GM18951 (cell line): Measurements from ENCODE around the gene NUP214.
A peak's percentile ranks its signal among the peaks of the same experiment; 100 is the strongest.
"Not testable (repeated sequence)": the region's sequence is repeated elsewhere in the genome, so short reads cannot be mapped to it uniquely, and the experiment has no call there.

Experiments used
- POLR2A ChIP-seq: IDR thresholded peaks from 4 replicates; pipeline ENCODE4 v1.6.1; 2011; ENCODE audit warnings: mild to moderate bottlenecking; ENCODE audit not compliant: insufficient read length, insufficient read depth; ENCODE audit errors: extremely low read depth
- in situ Hi-C: fragments of 300-500 bp; cut with MboI; formaldehyde crosslinking; loops from one replicate; pipeline ENCODE4 v1.12.0; 2022; ENCODE audit warnings: low sequenced_read_pairs, mixed read lengths, inconsistent platforms; ENCODE audit not compliant: unreplicated experiment

Gene NUP214

DNA sequence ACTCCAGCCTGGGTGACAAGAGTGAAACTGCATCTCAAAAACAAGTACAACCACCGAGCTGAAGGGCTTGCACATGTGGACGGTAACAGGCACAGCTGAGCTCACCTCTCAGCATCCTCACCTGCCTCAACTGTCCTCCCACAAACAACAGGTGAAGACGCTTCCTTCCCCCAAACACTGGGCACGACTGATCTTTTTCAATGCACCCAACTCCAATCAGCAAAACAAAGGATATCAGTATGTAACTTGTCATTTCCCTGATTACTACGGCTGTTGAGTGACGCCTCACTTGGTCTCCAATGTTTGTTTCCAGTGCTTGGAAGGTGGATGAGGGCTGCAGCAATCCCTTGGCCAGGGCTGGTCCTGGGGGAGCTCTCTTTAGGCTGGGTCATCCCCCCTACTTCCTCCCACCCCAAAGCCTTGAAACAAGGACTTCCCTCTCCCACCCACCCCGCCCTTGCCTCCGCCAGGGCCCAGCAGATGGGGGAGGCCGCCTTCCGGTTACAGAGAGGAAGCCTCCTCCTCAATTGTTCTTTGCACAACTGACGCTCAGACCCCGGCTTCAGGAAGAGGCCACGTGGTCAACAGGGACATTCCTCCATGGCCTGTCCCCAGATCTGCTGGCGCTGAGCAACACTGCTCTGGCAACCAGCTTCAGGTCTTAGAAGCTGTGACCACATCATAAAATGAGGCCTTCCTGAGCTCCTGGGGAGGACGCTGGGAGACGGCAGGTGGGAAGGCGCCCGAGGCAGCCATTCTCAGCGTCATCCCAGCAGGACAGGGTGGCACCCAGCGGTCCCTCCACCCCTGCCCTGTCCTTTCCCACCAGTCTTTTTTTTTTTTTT, 145.0 kb downstream of the NUP214 start:
- in situ Hi-C loops = no loop called here
- TF ChIP-seq POLR2A = peak; percentile 50

DNA sequence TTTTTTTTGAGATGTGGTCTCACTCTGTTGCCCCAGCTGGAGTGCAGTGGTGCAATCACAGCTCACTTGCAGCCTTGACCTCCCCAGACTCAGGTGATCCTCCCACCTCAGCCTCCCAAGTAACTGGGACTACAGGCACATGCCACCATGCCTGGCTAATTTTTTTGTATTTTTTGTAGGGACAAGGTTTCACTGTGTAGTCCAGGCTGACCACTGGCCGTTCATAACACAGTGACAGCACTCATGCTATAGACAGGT, 145.6 kb downstream of the NUP214 start:
- in situ Hi-C loops = not testable (repeated sequence)

DNA sequence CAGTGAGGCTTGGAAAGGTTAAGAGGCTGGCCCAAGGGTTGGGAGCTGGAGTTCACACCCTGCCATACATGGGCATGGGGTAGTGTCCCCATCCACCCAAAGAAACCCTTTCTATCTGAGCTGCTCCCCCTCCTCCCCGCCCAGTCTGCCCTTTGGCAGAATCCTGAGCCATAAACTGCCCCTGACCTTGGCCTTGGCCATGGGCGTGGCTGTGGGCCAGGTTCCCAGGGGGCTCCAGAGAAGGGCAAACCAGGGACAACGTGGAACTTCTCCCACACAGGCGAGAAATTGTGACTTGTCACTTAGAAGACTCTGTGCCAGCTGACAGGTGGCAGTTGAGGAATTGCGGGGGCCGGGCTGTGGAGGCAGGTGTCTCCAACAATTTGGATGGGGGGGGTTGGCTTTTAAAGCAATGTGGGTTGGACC, 146.1 kb downstream of the NUP214 start:
- TF ChIP-seq POLR2A = no peak
- in situ Hi-C loops = no loop called here

DNA sequence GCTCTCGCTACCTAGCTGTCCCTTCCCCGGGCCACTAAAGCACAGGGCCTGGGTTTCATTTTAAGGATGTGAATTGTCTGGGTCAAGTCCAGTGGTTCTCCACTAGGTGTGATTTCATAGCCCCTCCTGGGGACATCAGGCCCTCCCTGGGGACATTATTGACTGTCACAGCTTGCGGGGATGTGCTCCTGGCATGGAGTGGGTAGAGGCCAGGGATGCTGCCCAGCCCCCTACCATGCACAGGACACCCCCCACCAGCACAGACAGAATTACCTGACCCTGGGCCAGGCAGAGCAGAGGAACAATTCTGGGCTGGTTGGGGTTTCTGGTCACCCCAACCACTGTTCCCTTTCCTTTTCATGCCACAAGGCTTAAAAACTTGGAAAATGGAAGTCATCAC, 146.8 kb downstream of the NUP214 start:
- in situ Hi-C loops = no loop called here
- TF ChIP-seq POLR2A = no peak

DNA sequence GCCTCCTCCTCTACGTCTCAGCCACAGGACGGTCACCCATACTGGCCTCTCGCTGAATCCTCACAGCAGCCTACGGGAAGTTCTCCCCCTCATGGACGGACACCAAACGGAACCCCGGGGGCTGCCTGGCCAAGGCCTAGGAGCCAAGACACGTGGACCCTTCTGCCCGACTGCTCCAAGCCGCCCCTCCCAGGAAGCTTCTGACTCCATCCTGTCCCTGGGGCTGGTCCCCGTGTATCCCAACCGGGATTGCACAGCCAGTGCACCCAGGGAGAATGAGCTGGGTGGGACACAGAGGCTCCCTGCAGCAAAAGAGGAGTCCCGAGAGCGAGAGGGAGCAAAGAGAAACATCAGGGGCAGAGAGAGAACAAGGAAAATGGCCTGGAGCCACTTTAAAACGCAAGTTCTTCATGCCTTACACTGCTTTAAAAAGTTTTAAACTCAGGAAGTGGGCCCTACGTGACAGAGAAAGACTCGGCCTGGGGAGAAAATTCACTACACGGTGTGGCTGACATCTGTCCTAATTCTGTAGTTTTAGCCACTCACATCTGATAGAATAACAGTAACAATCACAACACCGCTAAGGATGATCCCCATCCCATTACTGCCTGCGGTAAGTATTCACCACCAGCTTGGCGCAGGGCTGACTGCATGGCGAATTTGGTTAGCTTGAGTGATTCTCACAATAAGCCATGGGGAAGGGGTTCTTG, 147.9 kb downstream of the NUP214 start:
- in situ Hi-C loops = no loop called here
- TF ChIP-seq POLR2A = no peak

DNA sequence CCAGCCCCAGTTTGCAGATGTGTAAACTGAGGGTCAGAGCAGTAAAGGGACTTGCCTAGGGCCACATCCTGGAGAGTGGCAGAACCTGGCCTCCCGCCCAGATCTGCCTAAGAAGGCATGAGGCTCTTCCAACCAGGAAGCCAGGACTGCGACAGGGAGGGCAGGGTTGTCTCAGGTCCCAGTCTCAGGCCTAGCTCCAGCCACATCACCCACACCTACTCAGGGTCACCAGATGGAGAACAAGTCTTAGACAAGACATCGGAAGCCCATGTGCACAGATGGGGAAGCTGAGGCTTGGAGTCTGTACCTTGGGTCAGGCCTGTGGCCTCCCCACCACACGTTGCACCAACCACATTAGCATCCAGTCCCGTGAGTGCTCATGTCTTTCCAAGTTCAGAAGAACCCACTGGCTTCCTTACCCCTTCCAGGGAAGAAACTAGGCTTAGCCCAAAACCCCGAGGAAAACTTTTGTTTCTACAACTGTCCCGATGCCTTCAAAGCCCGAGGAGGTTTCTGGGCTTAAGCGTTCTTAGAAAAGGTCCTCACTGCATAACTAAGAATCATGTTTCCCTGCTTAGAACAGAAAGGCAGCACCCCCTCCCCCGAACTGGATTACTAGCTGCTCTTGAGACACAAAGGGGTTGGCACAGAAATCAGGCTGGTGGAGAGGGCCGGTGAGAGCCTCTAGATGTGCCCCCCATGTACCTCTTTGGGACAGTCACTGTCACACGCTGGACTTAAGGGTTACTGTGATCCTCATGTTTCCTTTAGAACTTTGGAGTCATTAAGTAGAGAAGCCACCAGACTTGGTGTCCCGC, 148.7 kb downstream of the NUP214 start:
- in situ Hi-C loops = no loop called here
- TF ChIP-seq POLR2A = peak; percentile 53

DNA sequence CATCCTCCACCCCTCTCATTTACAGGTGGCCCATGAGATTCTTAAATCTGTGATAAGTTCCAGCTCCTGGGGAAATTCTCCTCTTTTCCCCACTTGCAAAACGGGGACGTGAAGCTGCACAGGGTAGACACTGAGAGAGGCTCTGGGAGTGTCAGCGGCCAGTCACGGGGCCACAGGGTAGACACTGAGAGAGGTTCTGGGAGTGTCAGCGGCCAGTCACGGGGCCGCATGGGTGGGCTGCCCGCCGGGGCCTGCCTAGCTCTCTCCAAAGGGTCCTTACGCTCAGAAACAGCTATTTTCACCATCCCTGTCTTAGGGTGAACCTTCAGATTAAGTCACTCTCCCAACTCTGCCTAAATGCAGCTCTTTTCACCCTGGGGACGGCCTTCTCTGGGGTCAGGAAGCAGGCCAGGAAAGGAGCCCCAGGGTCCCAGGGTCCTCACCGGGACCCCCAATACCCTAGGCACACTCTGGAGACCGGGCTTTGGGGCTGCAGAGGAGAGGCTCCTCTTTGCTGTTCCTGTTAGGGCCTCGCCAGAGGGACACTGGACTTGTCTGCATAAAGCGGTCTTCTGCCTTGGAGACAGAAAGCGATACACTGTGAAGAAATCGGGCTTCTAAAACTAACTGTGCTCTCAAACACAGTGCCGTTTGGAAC, 149.4 kb downstream of the NUP214 start:
- in situ Hi-C loops = no loop called here

DNA sequence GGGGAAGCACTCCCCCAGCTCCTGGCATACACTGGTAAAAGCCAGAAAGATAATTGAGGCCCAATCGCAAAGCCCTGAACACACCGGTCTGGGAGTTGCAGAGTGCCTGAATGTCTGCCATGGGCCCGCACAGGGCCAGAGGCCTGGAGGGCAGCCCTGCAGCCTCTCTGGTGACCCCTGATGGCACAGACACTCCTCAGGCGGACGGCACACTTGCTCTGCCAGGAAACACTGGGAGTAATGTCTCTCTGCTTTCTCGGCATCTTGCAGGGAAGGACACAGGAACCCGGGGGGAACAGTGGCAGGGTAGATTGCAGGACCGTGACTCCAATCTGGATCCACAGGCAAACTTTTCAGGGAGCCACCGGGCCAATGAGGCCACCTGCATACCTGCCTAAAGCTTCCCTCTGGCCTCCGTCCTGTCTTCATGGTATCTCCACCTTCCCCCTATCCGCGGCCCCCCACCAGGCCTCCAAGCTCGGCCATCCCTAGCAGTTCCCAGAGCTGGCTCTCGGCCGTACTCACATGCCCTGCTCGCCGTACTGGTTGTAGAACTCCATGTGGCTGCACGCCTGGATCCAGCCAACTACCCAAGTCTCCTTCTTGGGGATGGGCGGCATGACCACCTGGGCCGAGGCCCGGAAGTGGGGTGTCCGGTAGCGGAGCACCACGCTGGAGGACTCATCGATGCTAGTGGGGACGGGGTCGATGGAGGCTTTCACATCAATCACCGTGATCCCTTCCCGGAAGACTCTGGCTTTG, 150.1 kb downstream of the NUP214 start:
- TF ChIP-seq POLR2A = peak; percentile 29
- in situ Hi-C loops = no loop called here

More for the DNA sequence above, 149.4 kb downstream of the NUP214 start:
- TF ChIP-seq POLR2A = peak; percentile 53

DNA sequence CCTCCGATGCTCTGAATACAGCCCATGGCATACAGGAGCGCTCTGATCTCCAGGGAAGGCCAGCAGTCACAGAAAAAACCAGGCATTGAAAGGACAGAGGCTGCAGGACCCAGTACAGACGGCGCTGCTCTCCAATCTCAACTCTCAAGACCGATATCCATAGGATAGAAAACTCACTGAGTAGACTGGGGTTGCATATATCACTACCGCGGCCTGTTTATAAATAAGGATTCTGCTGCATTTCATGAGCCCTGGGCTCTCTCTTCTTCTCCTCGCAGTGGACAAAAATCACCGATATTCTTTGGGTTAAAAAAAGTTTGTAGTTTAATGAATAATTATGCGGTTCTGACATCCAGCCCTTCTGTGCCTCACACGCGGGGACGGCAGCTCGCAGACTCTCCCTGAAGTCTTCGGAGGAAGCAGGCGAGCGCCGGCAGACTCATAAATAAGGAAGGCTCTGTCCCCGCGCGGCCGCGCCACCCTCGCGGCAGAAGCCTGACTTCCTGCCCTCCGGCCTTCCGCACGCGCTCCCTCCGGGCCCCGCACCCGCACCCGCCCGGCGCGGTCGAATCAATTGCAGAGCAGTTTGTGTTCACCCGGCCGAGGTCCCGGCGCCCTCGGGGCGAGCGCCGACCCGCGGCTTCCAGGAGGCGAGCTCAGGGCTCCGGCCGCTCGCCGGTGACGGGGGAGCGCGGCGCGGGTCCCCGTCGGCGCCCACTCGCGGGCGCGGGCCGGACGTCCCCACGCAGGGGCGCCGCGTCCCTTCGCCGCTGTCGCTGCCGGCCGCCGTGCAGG, 150.9 kb downstream of the NUP214 start, which contains the start of gene FAM78A:
FAM78A (minus strand) TSS at position 417 of the 795 bp plus-strand sequence; CDS start at position 86, 331 bp downstream.
- no peak for TF ChIP-seq POLR2A
- in situ Hi-C loops = no loop called here

DNA sequence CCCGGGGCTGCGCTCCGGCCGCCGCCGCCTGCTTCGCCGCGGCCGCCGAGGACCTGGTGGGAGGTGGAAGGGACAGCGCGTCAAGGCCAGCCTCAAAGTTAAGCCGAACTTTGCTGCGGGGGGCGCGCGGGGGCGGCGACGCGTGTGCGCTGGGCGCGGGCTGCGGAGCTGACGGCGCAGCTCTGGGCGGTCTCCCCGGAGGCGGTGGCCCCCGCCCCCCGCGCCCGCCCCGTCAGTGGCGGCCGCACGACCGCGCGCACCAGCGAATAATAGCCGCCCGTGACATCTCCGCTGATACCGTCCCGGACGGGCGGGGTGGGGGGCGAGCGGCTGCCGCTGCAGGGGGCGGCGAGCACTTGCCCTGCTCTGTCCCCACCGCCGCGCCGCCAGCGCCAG, 151.5 kb downstream of the NUP214 start:
- peak; percentile 40 for TF ChIP-seq POLR2A
- in situ Hi-C loops = no loop called here

DNA sequence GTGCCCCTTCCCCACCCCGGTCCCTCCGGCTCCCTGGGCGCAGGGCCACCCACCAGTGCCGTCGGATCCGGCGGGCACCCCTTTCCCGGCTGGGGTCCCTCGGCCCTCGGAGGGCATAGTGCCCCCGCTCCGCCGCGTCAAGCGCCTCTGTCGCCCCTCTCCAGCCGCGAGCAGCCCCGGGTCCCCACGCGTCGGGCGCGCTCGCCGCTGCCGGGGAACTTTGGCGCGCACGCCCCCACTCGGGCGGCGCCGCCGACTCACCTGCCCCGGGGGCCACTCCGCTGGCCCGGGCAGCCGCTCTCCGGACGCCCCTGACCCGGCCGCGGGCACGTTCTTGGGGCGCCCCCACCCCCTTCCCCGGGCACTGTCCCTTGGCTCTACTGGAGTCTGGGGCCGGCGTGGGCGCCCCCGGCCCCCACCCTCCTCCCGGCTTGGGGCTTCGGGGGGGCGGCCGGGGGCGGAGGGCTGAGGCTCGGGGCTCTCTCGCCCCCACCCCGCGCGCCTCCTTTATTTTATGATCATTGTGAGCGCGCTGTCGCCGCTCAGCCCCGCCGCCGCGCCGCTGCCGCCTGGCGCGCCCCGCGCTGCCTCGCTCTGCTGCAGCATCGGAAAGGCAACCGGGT, 152.0 kb downstream of the NUP214 start:
- no peak for TF ChIP-seq POLR2A
- in situ Hi-C loops = no loop called here

DNA sequence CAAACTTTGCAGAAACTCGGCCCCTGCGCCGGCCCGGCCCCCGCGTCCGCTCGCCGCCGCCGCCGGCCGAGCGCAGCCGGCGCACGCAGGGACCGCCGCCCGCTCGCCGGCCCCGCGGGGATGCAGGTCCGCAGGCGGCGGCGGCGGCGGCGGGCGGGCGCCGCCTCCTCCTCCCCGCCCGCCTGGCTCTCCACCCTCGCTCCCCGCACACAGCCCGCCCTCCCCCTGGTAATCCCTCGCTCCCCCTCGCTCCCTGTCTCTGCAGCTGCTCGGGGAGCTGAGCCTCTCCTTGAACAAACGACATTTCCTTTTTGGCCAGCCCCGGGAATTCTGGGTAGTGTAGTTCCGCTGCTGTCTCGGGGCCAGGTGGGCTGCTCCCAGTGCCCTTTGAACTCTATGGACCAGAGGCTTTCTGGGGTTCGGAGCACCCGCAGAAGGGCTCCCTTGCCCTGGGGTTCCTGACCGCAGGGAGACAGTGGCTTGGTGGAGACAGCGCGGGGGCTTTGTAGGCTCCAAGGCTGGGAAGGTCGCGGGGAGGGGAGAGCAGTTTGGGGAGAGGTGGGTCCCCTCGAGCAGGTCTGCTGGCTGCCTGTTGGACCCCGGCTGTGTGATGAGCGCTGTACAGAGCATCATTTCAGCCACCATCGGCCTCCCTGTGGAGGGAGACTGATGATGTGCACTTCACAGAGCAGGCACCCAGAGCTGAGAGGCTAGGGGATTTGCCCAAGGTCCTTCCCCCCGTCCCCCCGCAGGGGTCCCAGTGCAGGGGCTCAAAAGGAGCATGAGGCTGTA, 152.7 kb downstream of the NUP214 start:
- peak; percentile 50 for TF ChIP-seq POLR2A
- in situ Hi-C loops = no loop called here
